ENCODE data around the gene NAA11. TPM values are rescaled to one million over a fixed set of nuclear protein-coding genes. Genes with fewer than 3 reads are reported as not detected.

Gene NAA11
- total RNA-seq, 4 donors from 2014 or later, result not detected

GRCh38 chr4:79334783-79335182 lies 8.9 kb upstream of the NAA11 start:
- TF ChIP-seq CTCF (IDR thresholded peaks at IDR 0.05; ENCODE audit: low read depth), result no peak

- TF ChIP-seq CTCF (IDR thresholded peaks at IDR 0.05; ENCODE audit: low read depth), result no peak
Measured at GRCh38 chr4:79334341-79334740, 8.5 kb upstream of the NAA11 start.

GRCh38 chr4:79331126-79331876 lies 5.4 kb upstream of the NAA11 start:
- TF ChIP-seq CTCF (IDR thresholded peaks at IDR 0.05; ENCODE audit: low read depth), result no peak

- TF ChIP-seq CTCF (IDR thresholded peaks at IDR 0.05; ENCODE audit: low read depth), result no peak
Measured at GRCh38 chr4:79330720-79331119, 4.9 kb upstream of the NAA11 start.

GRCh38 chr4:79325436-79325835 lies 425 bp downstream of the NAA11 start:
- TF ChIP-seq CTCF (IDR thresholded peaks at IDR 0.05; ENCODE audit: low read depth), result no peak

GRCh38 chr4:79319975-79320374 lies 5.9 kb downstream of the NAA11 start:
- TF ChIP-seq CTCF (IDR thresholded peaks at IDR 0.05; ENCODE audit: low read depth), result no peak

GRCh38 chr4:79317711-79318110 lies 8.2 kb downstream of the NAA11 start:
- no peak for TF ChIP-seq CTCF (IDR thresholded peaks at IDR 0.05; ENCODE audit: low read depth)
